Measurements from ENCODE around the gene COX6A1. TPM values are rescaled to one million over a fixed set of nuclear protein-coding genes. Genes with fewer than 3 reads are reported as not detected.
A peak's percentile ranks its signal among the peaks of the same experiment; 100 is the strongest.

COX6A1 gene
- total and polyA plus RNA-seq, 2 of the 13 experiments (the other 11 are each of a cell fraction or from before 2014, with no cell fraction given) = 542 to 673 TPM

GRCh38 chr12:120437735-120438494, at the start of gene COX6A1 (continued):
- TF ChIP-seq KIAA2018 (CRISPR knock-in tag; IDR thresholded peaks at IDR 0.05; ENCODE audit: borderline replicate concordance) = no peak
- no peak for TF ChIP-seq ARNT (IDR thresholded peaks at IDR 0.05)
- TF ChIP-seq ARID3A (IDR thresholded peaks at IDR 0.05; ENCODE audit: low read depth, low read length) = no peak
- TF ChIP-seq ZNF33B (CRISPR knock-in tag; IDR thresholded peaks at IDR 0.05) = no peak
- TF ChIP-seq HNRNPLL (IDR thresholded peaks at IDR 0.05; ENCODE audit: low read depth, low read length, poor library complexity, severe bottlenecking) = peak; percentile 55
- TF ChIP-seq ARNTL (CRISPR knock-in tag; IDR thresholded peaks at IDR 0.05) = no peak
- TF ChIP-seq SOX13 (IDR thresholded peaks at IDR 0.05) = no peak
- 0 out of 4 replicates have a peak, but pooled peaks of 1 of the 2 experiments have one; percentile 28 for TF ChIP-seq SOX13 (CRISPR knock-in tag; conservative IDR thresholded peaks at IDR 0.05 in 1 of 2, IDR thresholded peaks at IDR 0.05 in 1 of 2)
- peak; percentile 70; the same call in 1 of the 2 replicates for TF ChIP-seq ZFP1 (CRISPR knock-in tag; IDR thresholded peaks at IDR 0.05)
- no peak for TF ChIP-seq ATF3 (CRISPR knock-in tag; IDR thresholded peaks at IDR 0.05)
- no peak; the same call in 1 of the 2 replicates for TF ChIP-seq KAT7 (CRISPR knock-in tag; IDR thresholded peaks at IDR 0.05; ENCODE audit: borderline replicate concordance)
- TF ChIP-seq E2F5 (CRISPR knock-in tag; conservative IDR thresholded peaks at IDR 0.05) = no peak
- TF ChIP-seq ZSCAN12 (CRISPR knock-in tag; IDR thresholded peaks at IDR 0.05) = no peak
- peak; percentile 76 for TF ChIP-seq ELF3 (CRISPR knock-in tag; IDR thresholded peaks at IDR 0.05)
- TF ChIP-seq KDM4B (CRISPR knock-in tag; IDR thresholded peaks at IDR 0.05) = no peak
- no peak for TF ChIP-seq GLI4 (CRISPR knock-in tag; IDR thresholded peaks at IDR 0.05; ENCODE audit: borderline replicate concordance)
- TF ChIP-seq ARID2 (CRISPR knock-in tag; IDR thresholded peaks at IDR 0.05; ENCODE audit: borderline replicate concordance) = 0 out of 2 replicates have a peak, but pooled peaks have one; percentile 43
- no peak for TF ChIP-seq ZNF572 (CRISPR knock-in tag; IDR thresholded peaks at IDR 0.05)
- no peak for TF ChIP-seq ZNF234 (CRISPR knock-in tag; conservative IDR thresholded peaks at IDR 0.05)

Measured in HepG2 (cell line).